ENCODE data around the gene NTRK3. TPM values are rescaled to one million over a fixed set of nuclear protein-coding genes. Genes with fewer than 3 reads are reported as not detected.

The NTRK3 gene
- total RNA-seq, 3 donors from 2014 or later (not counting 1 experiment from before 2014, with no cell fraction given), result not detected

DNA sequence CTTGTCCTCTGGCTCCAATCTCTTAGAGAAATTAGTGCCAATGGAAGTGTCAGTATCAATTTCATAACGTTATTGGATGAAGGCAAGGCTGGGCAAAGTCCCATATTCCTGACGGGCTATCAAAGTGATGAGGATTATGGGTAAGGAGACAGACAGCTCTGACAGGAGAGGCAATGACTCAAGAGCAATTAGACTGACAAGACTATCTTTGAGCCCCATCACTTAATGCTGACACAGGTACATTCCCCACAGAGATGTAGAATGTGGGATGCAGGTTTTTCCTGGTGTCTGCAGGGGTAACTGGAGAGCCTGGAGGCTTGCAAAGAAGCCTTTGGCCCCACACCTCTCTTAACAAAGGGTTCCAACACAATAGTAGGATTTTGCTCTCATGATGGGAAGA, 208.3 kb downstream of the NTRK3 start:
- H3K27ac ChIP-seq (ENCODE audit: low read length), result no peak overlapping the region
- intact Hi-C loops (cut with micrococcal nuclease), result no loop called here
- Mint-ChIP-seq H3K9me3 (peaks cover 0 to 2% of the 10 kb centered on the region in 2 donors), H3K27me3 (ENCODE audit: low read depth in 2 of 2) (peaks cover 3 to 7% of the 10 kb centered on the region in 2 donors), H3K4me3 (no peak overlapping the region), H3K27ac (no peak overlapping the region), H3K36me3 (no peaks in the 10 kb centered on the region), H3K4me1 (no peaks in the 10 kb centered on the region)
- H3K4me3 ChIP-seq (ENCODE audit: low read length), result no peak overlapping the region
- H3K4me1 ChIP-seq (ENCODE audit: control insufficient read depth, insufficient read depth, low read length), result no peaks in the 10 kb centered on the region
- no peaks in the 10 kb centered on the region for H3K36me3 ChIP-seq (ENCODE audit: control insufficient read depth, insufficient read depth, low read length)
- no peaks in the 10 kb centered on the region for H3K9me3 ChIP-seq (ENCODE audit: control insufficient read depth, insufficient read depth, low read length)
- H3K27me3 ChIP-seq (ENCODE audit: control insufficient read depth, insufficient read depth, low read length), result no peaks in the 10 kb centered on the region
- DNase-seq (no peak), ATAC-seq (no peak)
- TF ChIP-seq, protein P1, sequence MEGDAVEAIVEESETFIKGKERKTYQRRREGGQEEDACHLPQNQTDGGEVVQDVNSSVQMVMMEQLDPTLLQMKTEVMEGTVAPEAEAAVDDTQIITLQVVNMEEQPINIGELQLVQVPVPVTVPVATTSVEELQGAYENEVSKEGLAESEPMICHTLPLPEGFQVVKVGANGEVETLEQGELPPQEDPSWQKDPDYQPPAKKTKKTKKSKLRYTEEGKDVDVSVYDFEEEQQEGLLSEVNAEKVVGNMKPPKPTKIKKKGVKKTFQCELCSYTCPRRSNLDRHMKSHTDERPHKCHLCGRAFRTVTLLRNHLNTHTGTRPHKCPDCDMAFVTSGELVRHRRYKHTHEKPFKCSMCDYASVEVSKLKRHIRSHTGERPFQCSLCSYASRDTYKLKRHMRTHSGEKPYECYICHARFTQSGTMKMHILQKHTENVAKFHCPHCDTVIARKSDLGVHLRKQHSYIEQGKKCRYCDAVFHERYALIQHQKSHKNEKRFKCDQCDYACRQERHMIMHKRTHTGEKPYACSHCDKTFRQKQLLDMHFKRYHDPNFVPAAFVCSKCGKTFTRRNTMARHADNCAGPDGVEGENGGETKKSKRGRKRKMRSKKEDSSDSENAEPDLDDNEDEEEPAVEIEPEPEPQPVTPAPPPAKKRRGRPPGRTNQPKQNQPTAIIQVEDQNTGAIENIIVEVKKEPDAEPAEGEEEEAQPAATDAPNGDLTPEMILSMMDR (IDR thresholded peaks at IDR 0.05), result no peak
- WGBS (ENCODE audit: insufficient coverage), result 77% methylated on average over 2 of the region's 2 CpGs

DNA sequence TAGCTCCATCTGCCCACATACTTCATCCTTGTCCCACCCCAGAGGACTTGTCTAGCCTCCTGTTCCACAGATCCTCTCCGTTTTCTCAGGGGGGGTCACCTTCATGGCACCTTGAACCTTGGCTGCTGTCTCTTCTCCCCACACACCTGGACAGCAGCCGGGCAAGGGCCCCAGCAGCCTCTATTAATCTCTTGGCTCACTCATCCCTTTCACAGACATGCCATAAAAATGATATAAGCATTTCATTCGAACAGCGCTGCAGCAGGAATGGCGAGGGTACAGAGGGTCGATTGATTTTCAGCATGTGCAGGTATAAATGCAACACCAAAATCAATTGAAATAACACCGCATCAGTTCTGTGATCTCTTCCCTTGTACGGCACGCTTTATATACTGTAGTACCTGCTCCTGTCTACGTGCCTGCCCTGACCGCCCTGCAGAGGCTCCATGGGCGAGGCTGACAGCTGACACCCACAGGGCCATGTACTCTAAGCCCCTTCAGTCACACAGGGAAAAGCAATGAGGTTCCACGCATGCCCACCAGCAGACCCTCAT, 209.9 kb downstream of the NTRK3 start:
- Histone ChIP-seq H3K9me3 (ENCODE audit: control insufficient read depth, insufficient read depth, low read length) (no peaks in the 10 kb centered on the region), H3K4me1 (ENCODE audit: control insufficient read depth, insufficient read depth, low read length) (no peaks in the 10 kb centered on the region), H3K27me3 (ENCODE audit: control insufficient read depth, insufficient read depth, low read length) (no peaks in the 10 kb centered on the region), H3K4me3 (ENCODE audit: low read length) (no peak overlapping the region), H3K27ac (ENCODE audit: low read length) (no peak overlapping the region), H3K36me3 (ENCODE audit: control insufficient read depth, insufficient read depth, low read length) (no peaks in the 10 kb centered on the region)
- Mint-ChIP-seq H3K4me3 (no peak overlapping the region), H3K27me3 (ENCODE audit: low read depth in 2 of 2) (peaks cover 3 to 14% of the 10 kb centered on the region in 2 donors), H3K4me1 (no peaks in the 10 kb centered on the region), H3K9me3 (peaks cover 0 to 2% of the 10 kb centered on the region in 2 donors), H3K36me3 (no peaks in the 10 kb centered on the region), H3K27ac (no peak overlapping the region)
- DNase-seq (no peak), ATAC-seq (no peak)
- WGBS (ENCODE audit: insufficient coverage), result 90% methylated on average over 13 of the region's 13 CpGs
- intact Hi-C loops (cut with micrococcal nuclease), result no loop called here
- TF ChIP-seq, protein P1 (IDR thresholded peaks at IDR 0.05), result no peak

DNA sequence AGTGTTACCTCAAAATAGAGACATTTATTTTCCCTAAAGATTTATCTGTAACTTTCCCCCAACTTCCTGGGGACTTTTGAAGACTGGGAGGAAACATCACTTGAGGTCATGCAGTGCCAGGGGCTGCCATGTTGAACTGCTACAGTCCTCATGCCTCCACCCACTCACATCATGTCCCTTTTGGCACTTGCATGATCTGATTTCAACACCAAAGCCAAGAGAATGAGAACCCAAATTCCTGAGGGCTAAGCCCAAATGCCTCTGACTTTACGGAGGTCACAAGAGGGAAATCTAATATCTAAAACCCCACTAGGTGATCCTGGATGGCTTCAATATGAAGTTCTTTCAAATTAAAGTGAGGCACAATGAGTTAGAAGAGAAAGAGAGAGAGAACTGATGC, 213.1 kb downstream of the NTRK3 start:
- H3K36me3 ChIP-seq (ENCODE audit: control insufficient read depth, insufficient read depth, low read length), result no peaks in the 10 kb centered on the region
- no peak overlapping the region for H3K27ac ChIP-seq (ENCODE audit: low read length)
- TF ChIP-seq, protein P1 (IDR thresholded peaks at IDR 0.05), result no peak
- 100% methylated on average over 1 of the region's 1 CpG for WGBS (ENCODE audit: insufficient coverage)
- no peak overlapping the region for H3K4me3 Mint-ChIP-seq
- no peaks in the 10 kb centered on the region for H3K27me3 ChIP-seq (ENCODE audit: control insufficient read depth, insufficient read depth, low read length)
- H3K4me3 ChIP-seq (ENCODE audit: low read length), result no peak overlapping the region
- DNase-seq (no peak), ATAC-seq (no peak)
- no peaks in the 10 kb centered on the region for H3K36me3 Mint-ChIP-seq
- H3K27me3 Mint-ChIP-seq (ENCODE audit: low read depth in 2 of 2), result peaks cover 0 to 14% of the 10 kb centered on the region in 2 donors
- intact Hi-C loops (cut with micrococcal nuclease), result no loop called here
- H3K4me1 ChIP-seq (ENCODE audit: control insufficient read depth, insufficient read depth, low read length), result no peaks in the 10 kb centered on the region
- H3K27ac Mint-ChIP-seq, result no peak overlapping the region
- H3K4me1 Mint-ChIP-seq, result no peaks in the 10 kb centered on the region
- no peaks in the 10 kb centered on the region for H3K9me3 ChIP-seq (ENCODE audit: control insufficient read depth, insufficient read depth, low read length)
- peaks cover 0 to 2% of the 10 kb centered on the region in 2 donors for H3K9me3 Mint-ChIP-seq

DNA sequence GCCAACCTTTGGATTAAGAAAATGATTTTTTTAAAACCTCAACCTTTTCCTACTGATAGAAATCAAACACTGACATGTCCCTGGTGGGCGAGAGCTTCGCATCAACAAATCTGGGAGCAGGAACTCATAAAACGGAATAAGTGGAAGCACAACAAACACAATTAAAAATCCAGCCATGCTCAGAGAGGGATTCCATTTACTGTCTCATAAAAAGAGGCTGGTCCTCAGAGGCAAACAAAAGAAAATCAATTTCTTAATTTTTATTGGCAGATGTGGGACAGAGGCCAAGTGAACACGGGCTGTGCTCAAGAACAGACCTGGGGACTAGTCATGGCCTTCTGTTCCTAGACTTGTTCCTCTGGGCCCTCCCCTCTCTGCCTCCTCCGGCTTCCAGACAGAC, 214.5 kb downstream of the NTRK3 start:
- intact Hi-C loops (cut with micrococcal nuclease), result no loop called here
- Mint-ChIP-seq H3K27ac (no peak overlapping the region), H3K4me1 (no peaks in the 10 kb centered on the region), H3K9me3 (peaks cover 0 to 2% of the 10 kb centered on the region in 2 donors), H3K36me3 (no peaks in the 10 kb centered on the region), H3K27me3 (ENCODE audit: low read depth in 2 of 2) (peaks cover 0 to 13% of the 10 kb centered on the region in 2 donors), H3K4me3 (no peak overlapping the region)
- WGBS (ENCODE audit: insufficient coverage), result 89% methylated on average over 5 of the region's 5 CpGs
- no peak for DNase-seq
- TF ChIP-seq, protein P1 (IDR thresholded peaks at IDR 0.05), result no peak
- Histone ChIP-seq H3K4me1 (ENCODE audit: control insufficient read depth, insufficient read depth, low read length) (no peaks in the 10 kb centered on the region), H3K9me3 (ENCODE audit: control insufficient read depth, insufficient read depth, low read length) (no peaks in the 10 kb centered on the region), H3K36me3 (ENCODE audit: control insufficient read depth, insufficient read depth, low read length) (no peaks in the 10 kb centered on the region), H3K4me3 (ENCODE audit: low read length) (no peak overlapping the region), H3K27me3 (ENCODE audit: control insufficient read depth, insufficient read depth, low read length) (no peaks in the 10 kb centered on the region), H3K27ac (ENCODE audit: low read length) (no peak overlapping the region)
- no peak for ATAC-seq
